ELR (cell line): ENCODE data around the gene HGS.

Experiments used
- DNase-seq: peaks from one replicate; pipeline ENCODE4 v3.0.0-alpha.2; 2015; ENCODE audit warnings: low read depth

The HGS gene

GRCh38 chr17:81683584-81684441 is at the start of gene HGS, which contains the start of gene ARL16:
TSS of gene HGS (plus strand) at chr17:81684011. CDS start at chr17:81684067, 56 bp downstream.
TSS of gene ARL16 (minus strand) at chr17:81683797. CDS start at chr17:81683753, 44 bp downstream.
- DNase-seq: peak; percentile 100

- DNase-seq: no peak
Observed at GRCh38 chr17:81635431-81635830, 48.4 kb upstream of the HGS start.

- DNase-seq: peak; percentile 85
Observed at GRCh38 chr17:81635973-81636504, 47.8 kb upstream of the HGS start.

- peak; percentile 91 for DNase-seq
Observed at GRCh38 chr17:81636505-81637288, 47.1 kb upstream of the HGS start, which contains the start of the genes NPLOC4 and TSPAN10. TSS of gene NPLOC4 (minus strand) at chr17:81637112. CDS start at chr17:81636930, 182 bp downstream. TSS of gene TSPAN10 (plus strand) at chr17:81637196. CDS start at chr17:81642413, 5,217 bp downstream.

- no peak for DNase-seq
Observed at GRCh38 chr17:81638683-81639082, 45.1 kb upstream of the HGS start.

GRCh38 chr17:81640011-81640410 is 43.8 kb upstream of the HGS start:
- DNase-seq: no peak

GRCh38 chr17:81641825-81642489 is 41.9 kb upstream of the HGS start:
- peak; percentile 92 for DNase-seq

GRCh38 chr17:81644496-81644895 is 39.3 kb upstream of the HGS start:
- DNase-seq: no peak

- DNase-seq: no peak
Observed at GRCh38 chr17:81644976-81645952, 38.5 kb upstream of the HGS start.

- no peak for DNase-seq
Observed at GRCh38 chr17:81646869-81647600, 36.8 kb upstream of the HGS start.

- DNase-seq: no peak
Observed at GRCh38 chr17:81647640-81648012, 36.2 kb upstream of the HGS start.

GRCh38 chr17:81648013-81648706 is 35.7 kb upstream of the HGS start:
- DNase-seq: no peak

GRCh38 chr17:81648707-81649085 is 35.1 kb upstream of the HGS start:
- no peak for DNase-seq

GRCh38 chr17:81650951-81651350 is 32.9 kb upstream of the HGS start:
- no peak for DNase-seq

- peak; percentile 97 for DNase-seq
Observed at GRCh38 chr17:81651692-81652091, 32.1 kb upstream of the HGS start.

GRCh38 chr17:81652906-81653771 is 30.7 kb upstream of the HGS start:
- no peak for DNase-seq

GRCh38 chr17:81655378-81656117 is 28.3 kb upstream of the HGS start:
- DNase-seq: no peak
